Fibroblast of lung (primary cell): ENCODE results near the gene DDHD1.

Source experiments
- CTCF ChIP-seq, 2 donors: IDR thresholded peaks in 1 of 2; conservative IDR thresholded peaks in 1 of 2; 1 replicate in 1 of 2; 2 replicates in 1 of 2; pipeline ENCODE4 v1.5.1; 2011 to 2012; ENCODE audit warnings: low read length in 2 of 2, control low read depth in 1 of 2, inconsistent platforms in 1 of 2, low read depth in 1 of 2, mild to moderate bottlenecking in 1 of 2
- EZH2 ChIP-seq: IDR thresholded peaks from 2 replicates; pipeline ENCODE4 v1.5.1; 2012; ENCODE audit warnings: low read length, control low read depth, mild to moderate bottlenecking; ENCODE audit errors: missing control alignments

- TF ChIP-seq CTCF (conservative IDR thresholded peaks at IDR 0.05 in 1 of 2, IDR thresholded peaks at IDR 0.05 in 1 of 2; ENCODE audit: low read depth in 1 of 2, low read length in 2 of 2) (no peak), EZH2 (no peak)
These were observed 26.4 kb downstream of the DDHD1 start for GRCh38 chr14:53126731-53127130.
